Activated CD4-positive, alpha-beta memory T cell treated with anti-CD3 and anti-CD28 coated beads, Interleukin-2, amount 10 ng/mL, durations not matched to agents 7 days and 5 days (primary cell): ENCODE data around the gene CNTNAP2. TPM values are rescaled to one million over a fixed set of nuclear protein-coding genes. Genes with fewer than 3 reads are reported as not detected.

Experiments
- CTCF ChIA-PET: fragments of 350-600 bp; sonication (Branson Sonifier 250); formaldehyde crosslinking; loops from one replicate; lab custom pipeline; 2021; ENCODE audit warnings: antibody characterized with exemption, inconsistent platforms; lab: Charles Lee
- POLR2A ChIA-PET: fragments of 350-600 bp; sonication (Branson Sonifier 250); formaldehyde crosslinking; loops from one replicate; lab custom pipeline; 2021; ENCODE audit warnings: antibody characterized with exemption; lab: Charles Lee
- DNase-seq: peaks from one replicate; pipeline ENCODE4 v3.0.0-alpha.2; 2020
- H3K27ac Mint-ChIP-seq: one replicate; pipeline ENCODE4 v1.8.0; 2021; ENCODE audit warnings: mild to moderate bottlenecking, mixed read lengths
- H3K27me3 Mint-ChIP-seq: one replicate; pipeline ENCODE4 v1.8.0; 2021; ENCODE audit warnings: mixed read lengths
- H3K36me3 Mint-ChIP-seq: one replicate; pipeline ENCODE4 v1.8.0; 2021; ENCODE audit warnings: low read depth, mixed read lengths
- H3K4me1 Mint-ChIP-seq: one replicate; pipeline ENCODE4 v1.8.0; 2021; ENCODE audit warnings: mixed read lengths
- H3K4me3 Mint-ChIP-seq: one replicate; pipeline ENCODE4 v1.8.0; 2021; ENCODE audit warnings: mild to moderate bottlenecking, mixed read lengths
- H3K9me3 Mint-ChIP-seq: one replicate; pipeline ENCODE4 v1.8.0; 2021; ENCODE audit warnings: mixed read lengths
- total RNA-seq, 2 experiments: library from RNA; stranded (reverse); gene quantifications; one replicate each; pipeline ENCODE4 v1.2.3, GENCODE V29; 2021

The CNTNAP2 gene
- total RNA-seq, 2 experiments from 2014 or later = not detected

DNA sequence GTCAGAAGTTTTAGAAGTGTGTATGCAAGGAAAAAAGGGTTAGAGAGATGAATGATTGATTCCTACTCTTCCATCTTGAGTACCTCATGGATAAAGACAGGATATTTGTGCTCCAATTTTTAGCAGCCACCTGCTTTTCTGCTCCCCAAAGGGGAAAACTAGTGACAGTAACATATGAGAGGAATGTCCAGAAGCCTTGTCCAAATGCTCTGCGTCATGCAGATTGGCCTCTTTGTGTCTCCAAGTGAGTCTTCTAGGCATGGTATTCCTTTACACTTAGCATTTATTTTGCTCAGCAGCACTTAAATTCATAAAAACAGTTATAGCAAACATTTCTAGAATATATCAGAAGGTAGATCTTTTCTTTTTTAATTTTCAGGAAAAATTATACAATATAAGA lies 306.8 kb downstream of the CNTNAP2 start:
- Mint-ChIP-seq H3K27me3 (no peaks in the 10 kb centered on the region), H3K4me3 (no peak overlapping the region), H3K36me3 (no peaks in the 10 kb centered on the region), H3K9me3 (peaks cover 6% of the 10 kb centered on the region), H3K4me1 (no peaks in the 10 kb centered on the region), H3K27ac (no peak overlapping the region)
- CTCF ChIA-PET = no interaction called here
- no peak for DNase-seq
- POLR2A ChIA-PET = no interaction called here

DNA sequence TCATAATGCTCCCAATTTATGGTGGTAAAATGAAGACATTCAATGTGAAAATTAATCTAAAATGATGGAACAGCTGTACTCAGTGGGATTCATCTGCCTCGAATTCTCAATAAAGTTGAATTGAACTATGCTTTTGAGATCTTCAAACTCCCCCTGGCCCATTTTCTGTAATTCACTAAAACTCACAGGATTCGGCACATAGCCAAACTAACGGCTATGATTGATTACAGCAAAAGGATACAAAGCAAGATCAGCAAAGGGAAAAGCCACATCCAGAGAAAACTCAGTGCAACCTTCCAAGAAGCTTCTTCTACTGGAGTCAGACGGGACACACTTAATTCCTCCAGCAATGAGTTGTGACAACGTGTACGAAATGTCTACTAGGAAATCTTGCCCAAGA lies 307.5 kb downstream of the CNTNAP2 start:
- H3K36me3 Mint-ChIP-seq = no peaks in the 10 kb centered on the region
- peaks cover 6% of the 10 kb centered on the region for H3K9me3 Mint-ChIP-seq
- H3K4me1 Mint-ChIP-seq = no peaks in the 10 kb centered on the region
- H3K27ac Mint-ChIP-seq = no peak overlapping the region
- POLR2A ChIA-PET = no interaction called here
- no peak for DNase-seq
- no peak overlapping the region for H3K4me3 Mint-ChIP-seq
- CTCF ChIA-PET = no interaction called here
- H3K27me3 Mint-ChIP-seq = no peaks in the 10 kb centered on the region

DNA sequence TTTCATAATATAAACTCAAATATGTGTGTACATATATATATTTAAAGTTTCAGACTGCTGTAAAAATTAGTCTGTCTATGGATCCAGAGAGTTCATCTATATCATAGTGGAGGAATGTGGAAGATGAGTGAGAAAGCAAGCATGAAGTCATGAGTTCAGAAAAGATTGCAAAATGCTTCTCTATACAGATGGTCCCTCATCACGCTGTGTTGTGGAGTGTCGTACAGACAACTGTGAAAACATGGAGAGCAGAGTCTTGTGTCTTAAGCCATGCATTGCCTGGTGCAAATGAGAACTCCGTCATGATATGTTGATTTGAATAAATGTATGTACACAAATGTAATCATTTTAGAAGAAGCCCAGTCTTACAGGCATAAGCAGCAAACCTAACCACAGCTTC lies 316.9 kb downstream of the CNTNAP2 start:
- H3K4me3 Mint-ChIP-seq = no peak overlapping the region
- ChIA-PET POLR2A (no interaction called here), CTCF (no interaction called here)
- DNase-seq = no peak
- H3K27me3 Mint-ChIP-seq = no peaks in the 10 kb centered on the region
- H3K9me3 Mint-ChIP-seq = peaks cover 4% of the 10 kb centered on the region
- H3K27ac Mint-ChIP-seq = no peak overlapping the region
- no peaks in the 10 kb centered on the region for H3K4me1 Mint-ChIP-seq
- no peaks in the 10 kb centered on the region for H3K36me3 Mint-ChIP-seq

DNA sequence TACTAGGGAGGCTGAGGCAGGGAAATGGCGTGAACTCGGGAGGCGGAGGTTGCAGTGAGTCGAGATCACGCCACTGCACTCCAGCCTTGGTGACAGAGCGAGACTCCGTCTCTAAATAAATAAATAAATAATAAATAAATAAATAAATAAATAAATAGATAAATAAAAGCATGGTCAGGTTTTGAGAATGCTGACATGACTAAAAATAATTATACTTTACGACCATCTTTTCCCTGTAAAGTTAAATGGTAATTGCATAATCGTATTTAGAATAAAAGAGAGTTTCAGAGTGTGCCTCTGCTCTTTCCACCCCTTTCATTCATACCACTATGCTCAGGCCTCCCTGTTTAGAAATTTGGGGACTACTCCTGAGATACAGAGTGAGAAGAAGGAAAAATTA lies 326.5 kb downstream of the CNTNAP2 start:
- Mint-ChIP-seq H3K27ac (no peak overlapping the region), H3K36me3 (no peaks in the 10 kb centered on the region), H3K4me1 (no peaks in the 10 kb centered on the region), H3K4me3 (no peak overlapping the region), H3K9me3 (peaks cover 8% of the 10 kb centered on the region), H3K27me3 (no peaks in the 10 kb centered on the region)
- CTCF ChIA-PET = no interaction called here
- no peak for DNase-seq
- POLR2A ChIA-PET = no interaction called here

DNA sequence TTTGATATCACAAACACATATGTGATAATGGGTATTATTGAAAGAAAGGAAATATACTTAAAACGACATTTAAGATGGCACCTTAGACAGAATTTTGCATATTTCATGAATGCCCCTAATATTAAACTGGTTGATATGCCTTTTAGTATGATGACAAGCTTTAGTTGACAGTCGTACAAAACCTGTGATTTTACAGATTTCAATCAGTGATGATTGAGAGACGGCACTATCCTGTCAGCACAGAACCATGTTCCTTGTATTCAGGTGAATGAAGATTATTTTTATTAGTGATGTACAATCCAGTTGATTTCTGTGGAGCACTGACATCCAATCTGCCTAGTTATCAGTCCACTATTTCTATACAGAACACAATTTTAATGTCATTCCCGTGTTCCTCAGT lies 333.0 kb downstream of the CNTNAP2 start:
- CTCF ChIA-PET = no interaction called here
- DNase-seq = no peak
- H3K27ac Mint-ChIP-seq = no peak overlapping the region
- POLR2A ChIA-PET = no interaction called here
- H3K9me3 Mint-ChIP-seq = peaks cover 11% of the 10 kb centered on the region
- no peaks in the 10 kb centered on the region for H3K27me3 Mint-ChIP-seq
- H3K4me3 Mint-ChIP-seq = no peak overlapping the region
- H3K4me1 Mint-ChIP-seq = no peaks in the 10 kb centered on the region
- H3K36me3 Mint-ChIP-seq = no peaks in the 10 kb centered on the region

DNA sequence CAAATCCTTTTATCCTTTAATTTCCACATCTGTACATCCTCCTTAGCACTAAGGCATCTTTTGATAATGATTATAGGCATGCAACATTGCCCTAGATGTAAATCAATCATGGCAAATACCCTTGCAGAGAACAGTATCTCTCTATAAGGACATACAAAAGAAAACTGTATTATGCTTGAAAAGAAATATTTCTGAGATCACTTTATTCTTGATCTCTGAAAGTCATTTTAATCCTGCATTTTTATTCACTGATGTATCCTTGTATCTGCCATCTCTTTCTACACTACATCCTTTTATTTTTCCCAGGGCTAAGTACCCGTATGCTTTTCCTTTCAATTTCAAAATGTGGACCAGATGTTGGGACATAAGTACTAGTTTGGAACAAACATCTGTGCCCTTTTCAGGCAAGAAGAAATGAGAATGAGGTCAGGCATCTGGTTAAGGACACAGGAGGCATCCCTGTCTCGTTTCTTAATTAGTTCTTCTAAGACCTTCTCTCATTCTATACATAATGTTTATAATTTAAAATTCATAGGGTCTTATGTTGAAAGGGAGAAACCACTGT lies 338.6 kb downstream of the CNTNAP2 start:
- H3K4me1 Mint-ChIP-seq = no peaks in the 10 kb centered on the region
- DNase-seq = no peak
- H3K27me3 Mint-ChIP-seq = no peaks in the 10 kb centered on the region
- no peak overlapping the region for H3K4me3 Mint-ChIP-seq
- ChIA-PET CTCF (no interaction called here), POLR2A (no interaction called here)
- H3K36me3 Mint-ChIP-seq = no peaks in the 10 kb centered on the region
- H3K27ac Mint-ChIP-seq = no peak overlapping the region
- peaks cover 16% of the 10 kb centered on the region for H3K9me3 Mint-ChIP-seq

DNA sequence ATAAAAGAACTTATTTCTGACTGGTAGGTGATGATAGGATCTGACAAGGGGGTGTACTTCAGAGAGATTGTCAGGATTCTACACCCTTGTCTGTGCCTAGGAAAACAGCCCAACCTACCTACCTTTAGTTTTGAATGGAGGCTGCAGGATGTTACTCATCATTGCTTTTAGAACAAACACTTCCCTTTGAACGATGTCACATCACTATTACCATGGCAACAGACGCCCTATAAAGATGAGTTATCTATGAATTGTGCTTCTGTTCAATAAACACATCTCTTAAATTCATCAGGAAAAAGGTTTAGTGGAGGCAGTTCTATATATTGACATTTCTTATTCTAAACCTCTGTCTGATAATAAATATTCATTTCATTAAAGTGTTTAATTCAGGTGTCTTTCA lies 362.4 kb downstream of the CNTNAP2 start:
- POLR2A ChIA-PET = no interaction called here
- DNase-seq = no peak
- H3K27me3 Mint-ChIP-seq = no peaks in the 10 kb centered on the region
- H3K4me3 Mint-ChIP-seq = no peak overlapping the region
- no peak overlapping the region for H3K27ac Mint-ChIP-seq
- peaks cover 17% of the 10 kb centered on the region for H3K9me3 Mint-ChIP-seq
- no peaks in the 10 kb centered on the region for H3K36me3 Mint-ChIP-seq
- CTCF ChIA-PET = no interaction called here
- no peaks in the 10 kb centered on the region for H3K4me1 Mint-ChIP-seq

DNA sequence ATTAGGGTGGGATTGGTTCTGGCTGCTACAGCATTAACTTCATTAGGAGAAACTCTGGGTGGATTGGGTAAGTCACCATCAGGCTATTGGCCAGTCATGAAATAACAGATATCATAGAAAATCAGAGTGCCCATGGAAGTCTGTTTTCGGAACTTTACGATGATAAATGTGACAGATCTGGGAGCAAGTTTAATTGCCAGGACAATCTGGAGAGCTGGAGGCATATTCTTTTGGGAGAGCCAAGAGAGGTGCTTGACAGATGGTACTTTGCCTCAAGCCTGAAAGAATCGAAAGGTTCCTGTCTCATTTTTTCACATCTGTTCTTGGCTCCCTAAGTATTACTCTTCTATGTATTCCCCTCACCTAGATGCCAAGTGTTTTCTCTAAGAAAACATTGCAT lies 369.9 kb downstream of the CNTNAP2 start:
- Mint-ChIP-seq H3K9me3 (peaks cover 21% of the 10 kb centered on the region), H3K4me1 (no peaks in the 10 kb centered on the region), H3K27me3 (no peaks in the 10 kb centered on the region), H3K36me3 (no peaks in the 10 kb centered on the region), H3K27ac (no peak overlapping the region), H3K4me3 (no peak overlapping the region)
- ChIA-PET CTCF (no interaction called here), POLR2A (no interaction called here)
- no peak for DNase-seq

DNA sequence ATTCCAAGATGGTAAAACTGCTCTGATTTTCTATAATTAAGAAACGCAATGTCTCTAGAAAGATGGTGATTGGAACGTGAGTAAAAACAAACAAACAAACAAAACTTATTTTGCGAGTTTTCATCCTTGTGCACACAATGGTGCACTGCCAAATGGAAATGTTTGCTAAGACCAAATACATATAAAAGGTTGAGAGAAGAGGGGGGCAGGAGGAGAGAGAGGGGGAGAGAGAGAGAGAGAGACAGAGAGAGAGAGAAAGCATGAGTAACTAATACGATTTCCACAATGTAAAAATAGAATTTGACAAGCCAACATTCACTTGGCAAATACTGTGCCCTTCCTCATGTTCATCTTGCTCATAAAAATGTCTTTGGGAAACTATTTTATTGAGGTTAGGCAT lies 375.4 kb downstream of the CNTNAP2 start:
- POLR2A ChIA-PET = no interaction called here
- Mint-ChIP-seq H3K9me3 (peaks cover 22% of the 10 kb centered on the region), H3K4me1 (no peaks in the 10 kb centered on the region), H3K27ac (no peak overlapping the region), H3K27me3 (no peaks in the 10 kb centered on the region), H3K4me3 (no peak overlapping the region), H3K36me3 (no peaks in the 10 kb centered on the region)
- CTCF ChIA-PET = no interaction called here
- no peak for DNase-seq

DNA sequence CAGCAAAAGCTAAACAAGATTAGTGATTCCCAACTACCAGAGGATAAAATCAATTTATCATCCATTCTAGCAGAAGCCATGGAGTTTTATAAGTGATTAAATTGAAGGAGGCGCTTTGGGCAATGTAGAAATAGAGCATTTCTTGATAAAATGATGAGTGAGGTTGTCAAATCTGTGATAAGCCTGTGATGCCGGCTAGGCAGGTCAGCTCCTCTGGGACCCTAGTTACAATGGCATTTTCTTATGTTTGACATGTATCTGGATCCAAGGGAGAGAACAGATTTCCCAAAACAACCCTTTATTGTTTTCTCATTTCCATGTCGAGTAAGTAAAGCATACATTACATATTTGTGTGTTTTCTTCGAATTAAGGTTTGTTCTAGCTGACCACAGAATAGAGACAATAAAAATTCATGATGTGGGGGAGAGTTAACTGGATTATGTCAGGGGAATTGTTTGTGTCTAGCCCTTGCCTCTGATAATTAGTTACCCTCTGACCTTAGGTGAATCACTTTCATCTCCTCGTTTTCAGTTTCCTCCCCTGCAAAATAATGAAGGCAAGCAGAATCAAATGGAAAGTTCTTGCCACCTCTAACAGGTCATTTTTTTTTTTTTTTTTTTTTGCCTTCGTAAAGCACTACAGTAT lies 378.5 kb downstream of the CNTNAP2 start:
- H3K27ac Mint-ChIP-seq = no peak overlapping the region
- H3K36me3 Mint-ChIP-seq = no peaks in the 10 kb centered on the region
- no peak overlapping the region for H3K4me3 Mint-ChIP-seq
- H3K27me3 Mint-ChIP-seq = no peaks in the 10 kb centered on the region
- no peak for DNase-seq
- H3K4me1 Mint-ChIP-seq = no peaks in the 10 kb centered on the region
- POLR2A ChIA-PET = no interaction called here
- peaks cover 11% of the 10 kb centered on the region for H3K9me3 Mint-ChIP-seq
- CTCF ChIA-PET = no interaction called here

DNA sequence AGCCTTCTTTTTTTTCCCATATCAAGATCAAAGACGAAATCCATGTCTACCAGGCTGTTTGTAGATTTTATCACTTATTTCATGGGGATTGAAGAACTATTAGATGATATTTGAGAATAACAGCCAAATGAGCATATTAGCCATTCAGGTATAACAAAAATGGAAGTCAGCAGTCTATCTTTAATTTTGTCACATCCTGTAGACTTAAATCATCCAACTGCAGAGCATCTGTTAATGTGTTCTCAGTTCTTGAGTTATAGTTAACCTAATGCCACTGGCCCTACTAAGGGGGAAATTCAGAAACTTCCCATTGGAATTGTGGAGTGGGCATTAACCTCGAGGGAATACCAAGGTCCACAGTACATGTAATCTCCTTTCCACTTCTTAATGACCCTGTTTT lies 380.1 kb downstream of the CNTNAP2 start:
- Mint-ChIP-seq H3K36me3 (no peaks in the 10 kb centered on the region), H3K9me3 (peaks cover 14% of the 10 kb centered on the region), H3K4me1 (no peaks in the 10 kb centered on the region), H3K27me3 (no peaks in the 10 kb centered on the region), H3K4me3 (no peak overlapping the region), H3K27ac (no peak overlapping the region)
- no peak for DNase-seq
- ChIA-PET POLR2A (no interaction called here), CTCF (no interaction called here)

DNA sequence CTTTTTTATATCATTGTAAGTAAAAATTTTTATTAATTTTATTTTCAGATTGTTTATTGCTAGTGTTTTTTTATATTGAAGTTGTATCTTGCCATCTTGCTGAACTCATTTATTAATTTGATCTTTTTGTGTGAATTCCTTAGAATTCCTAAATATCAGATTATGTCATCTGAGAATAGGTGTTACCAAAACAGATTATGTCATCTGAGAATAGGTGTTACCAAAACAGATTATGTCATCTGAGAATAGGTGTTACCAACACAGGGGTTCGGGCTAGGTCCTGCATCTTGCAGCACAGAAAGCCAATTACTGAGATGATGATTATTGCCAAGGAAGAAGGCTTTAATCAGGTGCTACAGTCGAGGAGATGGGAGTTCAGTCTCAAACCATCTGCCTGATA lies 383.4 kb downstream of the CNTNAP2 start:
- Mint-ChIP-seq H3K9me3 (peaks cover 24% of the 10 kb centered on the region), H3K27ac (no peak overlapping the region)
- CTCF ChIA-PET = no interaction called here

DNA sequence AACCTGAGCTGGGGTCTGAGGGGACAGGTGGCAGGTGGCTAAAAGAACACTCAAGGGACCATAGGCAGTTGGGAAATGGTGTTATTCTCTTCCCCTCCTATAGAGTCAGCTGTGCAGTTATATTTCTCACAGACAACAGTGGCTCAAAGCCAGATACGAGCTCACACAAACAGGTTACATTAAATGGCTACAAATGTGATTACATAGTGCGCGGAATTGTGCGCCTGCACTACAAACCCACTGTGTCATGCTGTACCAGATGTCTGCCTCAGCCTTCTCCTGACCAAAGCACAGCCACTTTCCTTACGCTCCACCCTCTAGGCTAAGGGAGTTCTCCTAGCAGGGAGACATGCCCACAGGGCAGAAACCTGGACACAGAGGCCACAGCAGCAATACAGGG lies 387.2 kb downstream of the CNTNAP2 start:
- no peaks in the 10 kb centered on the region for H3K27me3 Mint-ChIP-seq
- CTCF ChIA-PET = no interaction called here
- H3K36me3 Mint-ChIP-seq = no peaks in the 10 kb centered on the region
- no peak overlapping the region for H3K4me3 Mint-ChIP-seq
- H3K9me3 Mint-ChIP-seq = peaks cover 24% of the 10 kb centered on the region
- POLR2A ChIA-PET = no interaction called here
- DNase-seq = no peak
- no peaks in the 10 kb centered on the region for H3K4me1 Mint-ChIP-seq
- H3K27ac Mint-ChIP-seq = no peak overlapping the region

More for the DNA sequence above, 383.4 kb downstream of the CNTNAP2 start:
- Mint-ChIP-seq H3K36me3 (no peaks in the 10 kb centered on the region), H3K4me1 (no peaks in the 10 kb centered on the region), H3K27me3 (no peaks in the 10 kb centered on the region), H3K4me3 (no peak overlapping the region)
- no peak for DNase-seq
- POLR2A ChIA-PET = no interaction called here

DNA sequence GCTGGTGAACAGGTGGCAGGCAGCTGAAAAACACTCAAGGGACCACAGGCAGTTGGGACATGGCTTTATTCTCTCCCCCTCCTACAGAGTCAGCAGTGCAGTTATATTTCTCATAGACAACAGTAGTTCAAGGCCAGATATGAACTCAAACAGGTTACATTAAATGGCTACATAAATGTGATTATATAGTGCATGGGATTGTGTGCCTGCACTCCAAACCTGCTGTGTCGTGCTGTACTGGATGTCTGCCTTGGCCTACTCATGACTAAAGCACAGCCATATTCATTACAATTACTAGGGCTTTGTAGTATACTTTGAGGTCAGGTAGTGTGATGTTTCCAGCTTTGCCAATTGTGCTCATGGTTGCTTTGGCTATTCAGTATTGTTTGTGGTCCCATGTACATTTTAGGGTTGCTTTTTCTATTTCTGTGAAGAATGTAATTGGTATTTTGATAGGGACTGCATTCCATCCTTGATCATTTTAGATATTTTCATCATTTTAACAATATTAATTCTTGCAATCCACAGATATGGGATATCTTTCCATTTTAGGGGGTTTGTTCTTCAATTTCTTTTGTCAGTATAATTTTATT lies 393.6 kb downstream of the CNTNAP2 start:
- Mint-ChIP-seq H3K27me3 (no peaks in the 10 kb centered on the region), H3K9me3 (peaks cover 32% of the 10 kb centered on the region)

More for the DNA sequence above, 393.6 kb downstream of the CNTNAP2 start:
- ChIA-PET CTCF (no interaction called here), POLR2A (no interaction called here)
- Mint-ChIP-seq H3K4me3 (no peak overlapping the region), H3K27ac (no peak overlapping the region), H3K4me1 (no peaks in the 10 kb centered on the region), H3K36me3 (no peaks in the 10 kb centered on the region)
- DNase-seq = no peak
